Subcutaneous abdominal adipose tissue (tissue), 5 donors: Measurements from ENCODE around the gene ADIG.

ENCODE experiments used
- H3K27ac ChIP-seq: one replicate; pipeline ENCODE4 v1.7.0; 2013; ENCODE audit warnings: low read depth, mild to moderate bottlenecking, inconsistent platforms, low read length, moderate library complexity
- H3K27me3 ChIP-seq, 5 donors: one replicate each; pipeline ENCODE4 v1.7.0; 2013; ENCODE audit warnings: low read length in 5 of 5, inconsistent platforms in 1 of 5; ENCODE audit not compliant: control insufficient read depth in 5 of 5, insufficient read depth in 4 of 5
- H3K36me3 ChIP-seq, 5 donors: one replicate each; pipeline ENCODE4 v1.7.0; 2013; ENCODE audit warnings: low read length in 5 of 5; ENCODE audit not compliant: control insufficient read depth in 5 of 5, insufficient read depth in 5 of 5
- H3K4me1 ChIP-seq, 5 donors: one replicate each; pipeline ENCODE4 v1.7.0; 2013; ENCODE audit warnings: low read length in 5 of 5, mild to moderate bottlenecking in 3 of 5, moderate library complexity in 1 of 5; ENCODE audit not compliant: control insufficient read depth in 5 of 5, insufficient read depth in 5 of 5
- H3K4me3 ChIP-seq, 5 donors: one replicate each; pipeline ENCODE4 v1.7.0; 2013; ENCODE audit warnings: low read length in 5 of 5, low read depth in 1 of 5
- H3K9ac ChIP-seq, 5 donors: one replicate each; pipeline ENCODE4 v1.7.0; 2013; ENCODE audit warnings: low read length in 5 of 5, mild to moderate bottlenecking in 4 of 5, moderate library complexity in 3 of 5
- H3K9me3 ChIP-seq, 5 donors: one replicate each; pipeline ENCODE4 v1.7.0; 2013; ENCODE audit warnings: low read length in 5 of 5; ENCODE audit not compliant: control insufficient read depth in 5 of 5
- donor health status: healthy.
- donor health status: healthy.
- donor health status: healthy.
- donor health status: healthy.
- donor health status: healthy.

The ADIG gene

DNA sequence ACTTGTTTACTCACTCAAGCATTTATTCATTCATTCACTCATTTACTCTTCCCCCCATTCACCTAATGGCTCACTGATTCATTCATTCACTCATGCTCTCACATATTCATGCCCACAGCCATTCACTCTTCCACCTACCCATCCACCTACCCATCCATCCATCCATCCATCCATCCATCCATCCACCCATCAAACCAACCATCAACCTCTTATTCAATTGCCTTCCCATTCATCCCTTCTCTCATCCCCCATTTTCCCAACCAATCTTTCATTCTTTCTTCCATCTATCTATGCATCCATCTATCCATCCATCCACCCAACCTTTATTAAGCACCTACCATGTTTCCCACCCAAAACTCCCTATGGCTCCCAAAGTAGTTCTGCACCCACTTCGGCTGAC, 19.1 kb downstream of the ADIG start:
- H3K9ac ChIP-seq, result no peak overlapping the region
- peaks cover 0 to 7% (median 0%) of the 10 kb centered on the region in 5 donors for H3K4me1 ChIP-seq
- H3K9me3 ChIP-seq, result no peaks in the 10 kb centered on the region
- H3K27me3 ChIP-seq, result peaks cover 27 to 40% (median 32%) of the 10 kb centered on the region in 5 donors
- H3K36me3 ChIP-seq, result no peaks in the 10 kb centered on the region
- no peak overlapping the region for H3K27ac ChIP-seq
- no peak overlapping the region for H3K4me3 ChIP-seq

- Histone ChIP-seq H3K9me3 (no peaks in the 10 kb centered on the region), H3K27ac (no peak within 1 kb of the TSS), H3K9ac (no peak within 1 kb of the TSS), H3K4me3 (no peak within 1 kb of the TSS), H3K4me1 (peaks cover 0 to 7% (median 0%) of the 10 kb centered on the region in 5 donors), H3K36me3 (no peaks in the 10 kb centered on the region), H3K27me3 (peaks cover 32 to 42% (median 34%) of the 10 kb centered on the region in 5 donors)
Measured at GRCh38 chr20:38601216-38602184, 20.5 kb downstream of the ADIG start, which contains the start of gene ARHGAP40. Gene ARHGAP40 (plus strand): TSS chr20:38601809.

DNA sequence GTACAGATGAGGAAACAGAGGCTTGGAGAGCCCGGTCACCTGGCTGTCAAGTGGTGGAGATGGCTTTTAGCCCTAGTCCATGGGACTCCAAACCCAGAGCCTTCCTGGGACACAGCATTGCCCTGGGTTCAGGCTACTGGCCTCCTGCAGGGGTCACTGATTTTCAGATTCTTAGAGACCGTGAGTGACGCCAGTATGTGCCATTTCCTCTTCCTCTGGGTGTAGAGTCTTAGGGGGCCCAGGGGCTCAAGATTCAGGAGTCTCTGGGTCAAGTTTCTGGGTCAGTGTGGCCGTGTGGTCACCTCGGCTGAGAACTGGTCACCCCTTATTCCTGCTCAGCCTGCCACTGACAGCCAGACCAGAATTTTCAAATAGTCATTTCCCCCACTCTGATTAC, 21.2 kb downstream of the ADIG start:
- Histone ChIP-seq H3K36me3 (no peaks in the 10 kb centered on the region), H3K4me3 (no peak overlapping the region), H3K27ac (no peak overlapping the region), H3K4me1 (peaks cover 0 to 7% (median 0%) of the 10 kb centered on the region in 5 donors), H3K9me3 (no peaks in the 10 kb centered on the region), H3K27me3 (peaks cover 32 to 46% (median 37%) of the 10 kb centered on the region in 5 donors), H3K9ac (no peak overlapping the region)

- Histone ChIP-seq H3K9ac (no peak overlapping the region), H3K9me3 (peaks cover 0 to 2% (median 0%) of the 10 kb centered on the region in 5 donors), H3K27ac (no peak overlapping the region), H3K27me3 (peaks cover 32 to 46% (median 37%) of the 10 kb centered on the region in 5 donors), H3K4me3 (no peak overlapping the region), H3K4me1 (peaks cover 0 to 7% (median 0%) of the 10 kb centered on the region in 5 donors), H3K36me3 (no peaks in the 10 kb centered on the region)
Measured at GRCh38 chr20:38603286-38603685, 22.3 kb downstream of the ADIG start.

DNA sequence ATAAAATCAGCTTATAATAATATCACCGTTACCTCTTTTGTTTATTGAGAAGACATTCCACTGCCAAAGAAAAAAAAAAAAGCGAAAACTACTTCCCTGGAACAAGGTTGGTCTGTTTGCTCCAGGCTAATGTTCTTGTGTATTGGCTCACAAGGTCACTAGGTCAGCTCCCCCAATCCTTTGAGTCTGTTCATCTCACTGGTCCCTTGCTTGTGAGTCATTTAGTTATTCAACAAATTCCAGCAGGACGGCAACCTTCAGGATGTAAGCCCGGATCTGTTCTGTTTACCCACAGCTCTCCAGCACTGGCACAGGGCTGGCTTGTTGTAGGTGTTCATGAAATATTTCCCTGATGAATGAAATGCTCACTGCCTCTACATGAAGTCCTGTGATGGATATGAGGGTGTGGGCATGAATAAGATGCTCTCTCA, 23.9 kb downstream of the ADIG start:
- H3K27me3 ChIP-seq, result peaks cover 33 to 43% (median 39%) of the 10 kb centered on the region in 5 donors
- no peak overlapping the region for H3K27ac ChIP-seq
- H3K4me1 ChIP-seq, result peaks cover 0 to 7% (median 0%) of the 10 kb centered on the region in 5 donors
- no peak overlapping the region for H3K4me3 ChIP-seq
- H3K36me3 ChIP-seq, result no peaks in the 10 kb centered on the region
- peaks cover 0 to 4% (median 0%) of the 10 kb centered on the region in 5 donors for H3K9me3 ChIP-seq
- H3K9ac ChIP-seq, result no peak overlapping the region

DNA sequence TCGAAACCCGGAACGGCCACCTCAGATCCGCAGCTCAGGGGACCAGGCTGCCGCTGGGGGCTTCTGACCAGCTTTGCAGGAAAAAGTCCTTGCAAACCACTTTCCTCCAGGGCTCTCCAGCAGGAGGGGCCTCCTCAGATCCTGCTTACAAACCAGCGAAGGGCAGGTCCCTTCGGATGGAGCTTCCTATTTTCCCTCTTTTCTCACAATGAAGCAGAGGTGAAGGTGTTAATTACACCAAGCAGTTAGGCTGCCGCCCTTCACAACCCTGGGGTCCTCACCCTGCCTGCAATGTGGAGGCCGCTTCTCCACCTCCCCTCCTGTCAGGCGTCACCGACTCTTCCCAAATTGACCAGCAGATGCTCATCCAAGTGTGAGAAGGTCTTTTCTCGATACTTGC, 26.4 kb downstream of the ADIG start:
- Histone ChIP-seq H3K27me3 (peaks cover 11 to 22% (median 15%) of the 10 kb centered on the region in 5 donors), H3K4me1 (no peaks in the 10 kb centered on the region), H3K9ac (no peak overlapping the region), H3K4me3 (no peak overlapping the region), H3K27ac (no peak overlapping the region), H3K36me3 (no peaks in the 10 kb centered on the region), H3K9me3 (peaks cover 0 to 4% (median 0%) of the 10 kb centered on the region in 5 donors)

DNA sequence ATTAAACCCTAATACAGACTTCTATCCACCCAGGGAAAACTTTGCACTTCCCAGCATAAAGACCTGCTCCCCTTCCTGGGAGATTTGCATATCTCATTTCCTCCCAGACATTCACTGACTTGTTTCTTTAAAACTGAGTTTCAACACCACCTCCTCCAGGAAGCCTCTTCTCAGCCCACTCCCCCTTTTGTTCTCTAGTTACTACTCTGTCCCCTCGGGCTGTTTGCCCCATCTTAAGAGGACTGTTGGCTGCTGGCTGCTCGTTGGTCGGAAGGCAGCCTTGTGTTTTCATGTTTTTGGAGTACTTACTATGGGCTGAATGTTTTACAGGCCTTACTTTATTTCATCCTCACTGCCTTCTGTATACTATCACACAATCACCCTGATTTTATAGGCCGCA, 27.2 kb downstream of the ADIG start:
- Histone ChIP-seq H3K36me3 (no peaks in the 10 kb centered on the region), H3K4me1 (no peaks in the 10 kb centered on the region), H3K27me3 (peaks cover 6 to 18% (median 11%) of the 10 kb centered on the region in 5 donors), H3K27ac (no peak overlapping the region), H3K9me3 (peaks cover 0 to 4% (median 0%) of the 10 kb centered on the region in 5 donors), H3K9ac (no peak overlapping the region), H3K4me3 (no peak overlapping the region)

GRCh38 chr20:38609815-38610214, 28.8 kb downstream of the ADIG start:
- no peak overlapping the region for H3K9ac ChIP-seq
- peaks cover 0 to 4% (median 0%) of the 10 kb centered on the region in 5 donors for H3K9me3 ChIP-seq
- H3K4me3 ChIP-seq, result no peak overlapping the region
- H3K36me3 ChIP-seq, result no peaks in the 10 kb centered on the region
- peaks cover 7 to 13% (median 11%) of the 10 kb centered on the region in 5 donors for H3K27me3 ChIP-seq
- no peak overlapping the region for H3K27ac ChIP-seq
- H3K4me1 ChIP-seq, result no peaks in the 10 kb centered on the region

DNA sequence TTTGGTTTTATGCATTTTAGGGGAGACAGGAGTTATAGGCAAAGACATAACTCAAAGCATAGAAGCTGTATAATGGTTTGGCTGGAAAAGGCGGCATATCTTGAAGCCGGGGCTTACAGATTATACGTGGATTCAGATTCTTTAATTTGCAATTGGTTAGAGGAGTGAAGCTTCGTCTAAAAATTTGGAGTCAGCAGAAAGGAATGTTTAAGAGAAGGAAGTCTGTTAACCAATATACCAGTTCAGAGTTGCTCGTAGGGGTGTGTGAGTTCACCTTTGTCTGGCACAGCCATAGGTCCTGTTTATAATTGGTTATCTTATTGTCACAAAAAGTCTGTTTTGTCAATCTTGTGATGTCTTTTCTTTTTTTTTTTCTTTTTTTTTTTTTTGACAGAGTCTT, 29.5 kb downstream of the ADIG start:
- Histone ChIP-seq H3K36me3 (no peaks in the 10 kb centered on the region), H3K4me3 (no peak overlapping the region), H3K4me1 (no peaks in the 10 kb centered on the region), H3K9ac (no peak overlapping the region), H3K9me3 (peaks cover 0 to 4% (median 0%) of the 10 kb centered on the region in 5 donors), H3K27me3 (peaks cover 7 to 16% (median 11%) of the 10 kb centered on the region in 5 donors), H3K27ac (no peak overlapping the region)
